ENCODE results near the gene UBE2I. TPM values are rescaled to one million over a fixed set of nuclear protein-coding genes. Genes with fewer than 3 reads are reported as not detected.
A peak's percentile ranks its signal among the peaks of the same experiment; 100 is the strongest.

UBE2I gene
- total RNA-seq, 4 donors from 2014 or later = 55.4 to 110 (median 58.5) TPM

GRCh38 chr16:1324286-1324826 lies 14.9 kb downstream of the UBE2I start:
- intact Hi-C loops (cut with DNase I; ENCODE audit: low total_unique reads) (no loop called here), in situ Hi-C loops (cut with MboI; ENCODE audit: low pct_ligation_motif_present in 1 of 4, low pct_unique_long_range_greater_than_20kb in 1 of 4, low sequenced_read_pairs in 3 of 4) (no loop called here)
- WGBS, 2 donors (ENCODE audit: low coverage in 1 of 2) = 81 to 87% methylated on average over 9 to 22 of the region's 22 CpGs
- H3K27me3 ChIP-seq = no peaks in the 10 kb centered on the region
- H3K4me3 ChIP-seq = no peak overlapping the region
- no peak for TF ChIP-seq POLR2A (IDR thresholded peaks at IDR 0.05)
- no peak for TF ChIP-seq EP300 (IDR thresholded peaks at IDR 0.05; ENCODE audit: low read depth)
- no peak for TF ChIP-seq CTCF (IDR thresholded peaks at IDR 0.05)
- TF ChIP-seq POLR2AphosphoS5 (IDR thresholded peaks at IDR 0.05) = no peak
- no peaks in the 10 kb centered on the region for H3K9me3 ChIP-seq
- no peak for DNase-seq
- no peaks in the 10 kb centered on the region for H3K4me1 ChIP-seq
- peaks cover 0 to 36% (median 16%) of the 10 kb centered on the region in 4 donors for H3K36me3 ChIP-seq
- no peak overlapping the region for H3K27ac ChIP-seq

GRCh38 chr16:1325261-1325660 lies 15.8 kb downstream of the UBE2I start:
- no peak overlapping the region for H3K4me3 ChIP-seq
- WGBS, 2 donors (ENCODE audit: low coverage in 1 of 2) = 88% methylated on average over 15 of the region's 15 CpGs; no CpG with 5 or more reads in 1 of the 2 donors
- peaks cover 0 to 27% (median 11%) of the 10 kb centered on the region in 4 donors for H3K36me3 ChIP-seq
- no peaks in the 10 kb centered on the region for H3K4me1 ChIP-seq
- in situ Hi-C loops (cut with MboI; ENCODE audit: low pct_ligation_motif_present in 1 of 4, low pct_unique_long_range_greater_than_20kb in 1 of 4, low sequenced_read_pairs in 3 of 4) (no loop called here), intact Hi-C loops (cut with DNase I; ENCODE audit: low total_unique reads) (no loop called here)
- no peak for DNase-seq
- H3K9me3 ChIP-seq = no peaks in the 10 kb centered on the region
- TF ChIP-seq EP300 (IDR thresholded peaks at IDR 0.05; ENCODE audit: low read depth) = no peak
- no peak for TF ChIP-seq POLR2AphosphoS5 (IDR thresholded peaks at IDR 0.05)
- TF ChIP-seq CTCF (IDR thresholded peaks at IDR 0.05) = no peak
- TF ChIP-seq POLR2A (IDR thresholded peaks at IDR 0.05) = no peak
- no peaks in the 10 kb centered on the region for H3K27me3 ChIP-seq
- H3K27ac ChIP-seq = peak overlapping the region in 2 of 4 donors; percentile 25 to 51

- peak overlapping the region in 2 of 4 donors; percentile 25 to 51 for H3K27ac ChIP-seq
- intact Hi-C loops (cut with DNase I; ENCODE audit: low total_unique reads) = no loop called here
- H3K9me3 ChIP-seq = no peaks in the 10 kb centered on the region
- DNase-seq = no peak
- peaks cover 0 to 22% (median 9%) of the 10 kb centered on the region in 4 donors for H3K36me3 ChIP-seq
- no peaks in the 10 kb centered on the region for H3K4me1 ChIP-seq
- peaks cover under 1% of the 10 kb centered on the region for H3K27me3 ChIP-seq
- WGBS, 2 donors (ENCODE audit: low coverage in 1 of 2) = 65% methylated on average over 18 of the region's 20 CpGs; no CpG with 5 or more reads in 1 of the 2 donors
- in situ Hi-C loops (cut with MboI; ENCODE audit: low pct_ligation_motif_present in 1 of 4, low pct_unique_long_range_greater_than_20kb in 1 of 4, low sequenced_read_pairs in 3 of 4) = no loop called here
- TF ChIP-seq EP300 (IDR thresholded peaks at IDR 0.05; ENCODE audit: low read depth) (no peak), CTCF (IDR thresholded peaks at IDR 0.05) (no peak), POLR2AphosphoS5 (IDR thresholded peaks at IDR 0.05) (no peak), POLR2A (IDR thresholded peaks at IDR 0.05) (no peak)
- no peak overlapping the region for H3K4me3 ChIP-seq
Measured at GRCh38 chr16:1325673-1326371, 16.4 kb downstream of the UBE2I start.

GRCh38 chr16:1326391-1326790 lies 17.0 kb downstream of the UBE2I start:
- TF ChIP-seq POLR2AphosphoS5 (IDR thresholded peaks at IDR 0.05) (no peak), POLR2A (IDR thresholded peaks at IDR 0.05) (no peak), CTCF (IDR thresholded peaks at IDR 0.05) (no peak), EP300 (IDR thresholded peaks at IDR 0.05; ENCODE audit: low read depth) (no peak)
- intact Hi-C loops (cut with DNase I; ENCODE audit: low total_unique reads) = no loop called here
- Histone ChIP-seq H3K27ac (peak overlapping the region in 2 of 4 donors; percentile 25 to 51), H3K27me3 (peaks cover 6% of the 10 kb centered on the region), H3K9me3 (no peaks in the 10 kb centered on the region), H3K4me3 (no peak overlapping the region), H3K4me1 (peaks cover 0 to 4% (median 4%) of the 10 kb centered on the region in 4 donors), H3K36me3 (peaks cover 0 to 18% (median 7%) of the 10 kb centered on the region in 4 donors)
- DNase-seq = no peak
- 54 to 76% methylated on average over 9 to 17 of the region's 17 CpGs for WGBS, 2 donors (ENCODE audit: low coverage in 1 of 2)
- in situ Hi-C loops (cut with MboI; ENCODE audit: low pct_ligation_motif_present in 1 of 4, low pct_unique_long_range_greater_than_20kb in 1 of 4, low sequenced_read_pairs in 3 of 4) = no loop called here

Measured in transverse colon (tissue), 4 donors.